GM10266 (cell line): Measurements from ENCODE around the gene PREP.
"Not testable (repeated sequence)": the region's sequence is repeated elsewhere in the genome, so short reads cannot be mapped to it uniquely, and the experiment has no call there.

ENCODE experiments used
- DNase-seq: peaks from one replicate; pipeline ENCODE4 v3.0.0; 2012; ENCODE audit errors: extremely low spot score
- TF ChIP-seq, protein P1 (sequence below): IDR thresholded peaks from 2 replicates; pipeline ENCODE4 v1.5.1; 2012; ENCODE audit warnings: mild to moderate bottlenecking, low read depth; ENCODE audit not compliant: control insufficient read depth, insufficient read depth; ENCODE audit errors: missing control alignments

The PREP gene

DNA sequence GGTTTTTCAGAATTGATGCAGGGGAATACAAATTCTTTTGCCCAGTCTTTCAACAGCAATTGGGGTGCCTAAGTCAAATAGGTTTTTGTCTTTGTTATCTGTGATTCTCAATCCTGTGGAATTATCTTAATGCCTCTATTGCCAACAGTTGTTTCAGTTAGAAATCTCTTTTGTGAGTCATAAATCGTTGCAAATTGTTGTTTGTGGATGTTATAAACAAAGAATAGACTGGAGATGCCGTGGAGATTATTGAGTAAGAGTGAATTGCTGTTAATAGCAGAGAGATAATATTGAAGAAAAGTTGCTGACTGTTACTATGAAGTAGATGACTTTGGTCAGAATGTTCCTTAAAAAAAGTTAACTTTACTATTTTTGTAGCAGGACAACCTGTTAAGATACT lies 159.4 kb downstream of the PREP start:
- DNase-seq, result no peak
- TF ChIP-seq, protein P1, sequence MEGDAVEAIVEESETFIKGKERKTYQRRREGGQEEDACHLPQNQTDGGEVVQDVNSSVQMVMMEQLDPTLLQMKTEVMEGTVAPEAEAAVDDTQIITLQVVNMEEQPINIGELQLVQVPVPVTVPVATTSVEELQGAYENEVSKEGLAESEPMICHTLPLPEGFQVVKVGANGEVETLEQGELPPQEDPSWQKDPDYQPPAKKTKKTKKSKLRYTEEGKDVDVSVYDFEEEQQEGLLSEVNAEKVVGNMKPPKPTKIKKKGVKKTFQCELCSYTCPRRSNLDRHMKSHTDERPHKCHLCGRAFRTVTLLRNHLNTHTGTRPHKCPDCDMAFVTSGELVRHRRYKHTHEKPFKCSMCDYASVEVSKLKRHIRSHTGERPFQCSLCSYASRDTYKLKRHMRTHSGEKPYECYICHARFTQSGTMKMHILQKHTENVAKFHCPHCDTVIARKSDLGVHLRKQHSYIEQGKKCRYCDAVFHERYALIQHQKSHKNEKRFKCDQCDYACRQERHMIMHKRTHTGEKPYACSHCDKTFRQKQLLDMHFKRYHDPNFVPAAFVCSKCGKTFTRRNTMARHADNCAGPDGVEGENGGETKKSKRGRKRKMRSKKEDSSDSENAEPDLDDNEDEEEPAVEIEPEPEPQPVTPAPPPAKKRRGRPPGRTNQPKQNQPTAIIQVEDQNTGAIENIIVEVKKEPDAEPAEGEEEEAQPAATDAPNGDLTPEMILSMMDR, result no peak

- DNase-seq, result no peak
- TF ChIP-seq, protein P1, result no peak
These were observed 167.7 kb downstream of the PREP start for GRCh38 chr6:105235155-105235554.

DNA sequence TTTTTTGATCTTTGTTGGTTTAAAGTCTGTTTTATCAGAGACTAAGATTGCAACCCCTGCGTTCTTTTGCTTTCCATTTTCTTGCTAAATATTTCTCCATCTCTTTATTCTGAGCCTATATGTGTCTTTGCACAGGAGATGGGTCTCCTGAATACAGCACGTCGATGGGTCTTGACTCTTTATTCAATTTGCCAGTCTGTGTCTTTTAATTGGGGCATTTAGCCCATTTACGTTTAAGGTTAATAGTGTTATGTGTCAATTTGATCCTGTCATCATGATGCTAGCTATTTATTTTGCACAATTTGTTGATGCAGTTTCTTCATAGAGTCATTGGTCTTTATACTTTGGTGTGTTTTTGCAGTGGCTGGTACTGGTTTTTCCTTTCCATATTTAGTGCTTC lies 171.1 kb downstream of the PREP start:
- not testable (repeated sequence) for DNase-seq
